HG03039 (cell line): ENCODE measurements around the gene EGR1.
"Not testable (repeated sequence)": the region's sequence is repeated elsewhere in the genome, so short reads cannot be mapped to it uniquely, and the experiment has no call there.

ENCODE experiments used
- ATAC-seq: cut with Tn5 transposase; IDR thresholded peaks from one replicate; pipeline ENCODE4 v1.9.1; 2021; ENCODE audit warnings: mild to moderate bottlenecking, moderate library complexity; ENCODE audit not compliant: unreplicated experiment

The EGR1 gene

GRCh38 chr5:138468966-138469539, 3.8 kb downstream of the EGR1 start:
- no peak for ATAC-seq

DNA sequence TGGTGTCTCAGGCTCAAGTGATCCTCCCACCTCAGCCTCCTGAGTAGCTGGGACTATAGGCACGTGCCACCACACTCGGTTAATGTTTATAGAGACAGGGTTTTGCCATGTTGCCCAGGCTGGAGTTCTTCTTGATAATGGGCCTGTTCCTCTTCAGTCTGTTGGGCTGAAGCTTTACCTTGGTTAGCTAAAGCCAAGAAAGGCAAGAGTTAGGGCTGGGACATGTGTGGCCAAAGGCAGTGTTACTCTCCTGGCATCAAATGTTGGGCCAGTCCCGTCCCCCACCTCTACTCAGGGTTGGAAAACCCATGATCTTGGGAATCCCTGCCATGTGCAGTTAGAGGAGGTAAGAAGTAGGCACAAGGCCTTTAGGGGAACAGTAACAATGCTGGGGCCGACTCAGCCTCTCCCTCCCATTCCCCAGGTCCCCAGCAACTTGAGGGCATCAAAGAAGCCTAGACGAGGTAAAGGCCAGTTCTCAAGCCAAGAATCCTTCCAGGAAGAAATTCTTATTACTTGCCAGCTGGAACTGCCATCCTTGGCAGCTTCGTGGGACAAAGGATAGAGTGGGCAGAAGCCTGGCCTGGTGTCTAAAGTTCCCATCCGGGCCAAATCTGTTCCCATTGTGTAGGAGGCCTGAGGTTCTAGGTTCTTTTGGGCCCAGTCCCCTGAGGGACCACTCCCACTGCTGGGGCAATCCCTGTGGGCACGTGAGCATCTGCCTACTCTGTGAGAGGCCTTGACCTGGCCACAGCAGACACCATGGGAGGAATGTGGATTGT, 4.5 kb downstream of the EGR1 start:
- no peak for ATAC-seq

GRCh38 chr5:138470322-138471051, 5.2 kb downstream of the EGR1 start:
- no peak for ATAC-seq

DNA sequence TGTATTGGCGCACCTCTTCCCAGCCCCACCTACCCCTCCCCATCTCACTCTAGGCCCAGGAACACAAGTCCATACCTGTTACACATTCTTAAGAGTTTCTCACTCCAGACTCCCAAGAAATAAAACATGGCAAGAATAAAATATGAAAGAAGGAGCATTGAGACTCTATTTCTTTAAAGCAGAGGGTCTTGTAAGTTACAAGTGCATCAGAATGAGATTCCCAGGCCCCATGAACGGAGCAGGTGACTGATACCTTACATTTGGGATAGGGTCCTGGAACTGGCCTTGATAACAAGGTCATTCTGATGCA, 5.7 kb downstream of the EGR1 start:
- no peak for ATAC-seq

DNA sequence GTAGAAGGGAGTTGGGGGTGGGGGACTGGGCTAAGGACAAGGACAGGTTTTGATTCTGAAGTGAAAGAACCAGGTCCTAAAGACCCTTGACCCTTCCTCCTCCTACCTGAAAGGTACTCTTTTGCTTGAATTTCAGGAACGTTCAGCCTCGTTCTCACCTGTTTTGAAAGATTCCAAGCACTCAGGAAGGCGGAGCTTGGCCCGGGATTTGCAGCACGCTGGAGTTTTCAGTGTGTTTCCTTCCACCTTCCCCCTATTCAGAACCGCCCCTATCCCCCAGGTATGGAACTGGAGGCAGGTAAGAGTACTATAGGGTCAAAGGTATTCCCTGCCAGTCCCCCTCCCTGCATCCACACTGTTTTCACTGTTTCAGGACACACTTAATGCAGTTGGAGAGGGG, 7.1 kb downstream of the EGR1 start:
- no peak for ATAC-seq

DNA sequence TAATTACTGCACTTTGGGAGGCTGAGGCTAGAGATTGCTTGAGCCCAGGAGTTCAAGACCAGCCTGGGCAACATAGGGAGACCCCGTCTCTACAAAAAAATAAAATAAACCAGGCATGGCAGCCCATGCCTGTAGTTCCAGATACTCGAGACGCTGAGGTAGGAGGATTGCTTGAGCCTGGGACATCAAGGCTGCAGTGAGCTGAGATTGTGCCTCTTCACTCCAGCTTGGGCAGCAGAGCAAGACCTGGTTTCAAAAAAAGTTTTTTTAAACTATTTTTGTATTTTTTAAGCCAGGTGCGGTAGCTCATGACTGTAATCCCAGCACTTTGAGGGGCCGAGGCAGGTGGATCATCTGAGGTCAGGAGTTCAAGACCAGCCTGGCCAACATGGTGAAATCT, 7.9 kb downstream of the EGR1 start:
- not testable (repeated sequence) for ATAC-seq

- ATAC-seq: no peak
These were observed 11.6 kb downstream of the EGR1 start for GRCh38 chr5:138476918-138477317.

DNA sequence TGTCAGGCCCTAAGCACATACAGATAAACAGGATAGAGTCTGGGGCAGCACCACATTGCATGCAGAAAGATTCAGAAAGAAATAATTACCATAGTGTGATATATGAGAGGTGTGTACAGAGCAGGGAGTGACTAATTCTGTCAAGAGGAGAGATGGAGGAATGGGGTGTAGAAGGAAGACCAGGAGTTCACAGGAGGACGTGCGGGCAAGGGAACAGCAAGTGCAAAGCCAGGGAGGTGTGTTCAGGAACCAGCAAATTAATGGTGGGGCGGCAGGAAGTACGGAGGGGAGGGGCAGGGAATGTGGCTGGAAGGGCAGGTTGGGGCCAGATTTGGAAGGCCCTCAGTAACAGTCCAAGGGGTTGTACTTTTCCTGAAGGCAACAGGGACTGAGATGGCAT, 17.4 kb downstream of the EGR1 start:
- no peak for ATAC-seq

DNA sequence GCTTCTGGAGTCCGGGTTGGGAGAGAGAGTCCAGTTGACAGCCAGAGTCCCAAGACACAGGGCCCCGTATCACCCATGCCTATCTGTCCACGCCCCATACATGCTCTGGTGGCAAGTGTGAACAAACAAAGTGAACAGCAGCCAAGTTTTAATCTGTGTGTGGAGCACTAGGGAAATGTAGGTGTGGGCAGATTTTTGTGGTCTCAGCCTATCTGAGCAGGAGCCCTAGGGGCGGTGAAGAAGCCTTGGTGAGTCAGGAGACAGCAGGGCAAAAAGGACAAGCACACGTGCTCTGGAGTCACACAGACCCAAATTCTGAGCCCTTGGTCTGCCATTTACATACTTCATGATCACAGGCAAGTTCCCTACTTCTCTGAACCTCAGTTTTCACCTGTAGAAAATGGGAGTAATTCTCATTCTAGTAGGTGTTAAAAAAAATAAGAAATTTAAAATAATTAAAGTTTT, 23.2 kb downstream of the EGR1 start:
- ATAC-seq: no peak

GRCh38 chr5:138489683-138490061, 24.4 kb downstream of the EGR1 start:
- ATAC-seq: no peak

- no peak for ATAC-seq
These were observed 25.5 kb downstream of the EGR1 start for GRCh38 chr5:138490648-138491283.

DNA sequence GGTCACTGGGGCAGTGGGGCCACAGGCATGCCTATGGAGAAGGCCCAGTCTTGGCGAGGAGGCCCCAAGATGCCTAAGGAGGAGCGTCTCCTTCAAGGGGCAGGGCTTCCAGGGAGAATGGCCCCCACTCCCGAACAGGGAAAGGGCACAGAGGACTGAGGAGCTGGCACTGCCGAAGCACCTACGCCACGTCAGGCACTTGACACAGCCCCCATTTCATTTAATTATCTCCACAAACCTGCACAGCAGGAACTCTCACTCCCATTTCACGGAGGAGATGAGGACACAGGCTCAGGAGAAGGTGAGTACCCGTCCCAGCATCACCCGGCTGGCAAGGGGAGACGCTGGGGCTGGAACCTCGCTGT, 26.0 kb downstream of the EGR1 start:
- ATAC-seq: no peak

DNA sequence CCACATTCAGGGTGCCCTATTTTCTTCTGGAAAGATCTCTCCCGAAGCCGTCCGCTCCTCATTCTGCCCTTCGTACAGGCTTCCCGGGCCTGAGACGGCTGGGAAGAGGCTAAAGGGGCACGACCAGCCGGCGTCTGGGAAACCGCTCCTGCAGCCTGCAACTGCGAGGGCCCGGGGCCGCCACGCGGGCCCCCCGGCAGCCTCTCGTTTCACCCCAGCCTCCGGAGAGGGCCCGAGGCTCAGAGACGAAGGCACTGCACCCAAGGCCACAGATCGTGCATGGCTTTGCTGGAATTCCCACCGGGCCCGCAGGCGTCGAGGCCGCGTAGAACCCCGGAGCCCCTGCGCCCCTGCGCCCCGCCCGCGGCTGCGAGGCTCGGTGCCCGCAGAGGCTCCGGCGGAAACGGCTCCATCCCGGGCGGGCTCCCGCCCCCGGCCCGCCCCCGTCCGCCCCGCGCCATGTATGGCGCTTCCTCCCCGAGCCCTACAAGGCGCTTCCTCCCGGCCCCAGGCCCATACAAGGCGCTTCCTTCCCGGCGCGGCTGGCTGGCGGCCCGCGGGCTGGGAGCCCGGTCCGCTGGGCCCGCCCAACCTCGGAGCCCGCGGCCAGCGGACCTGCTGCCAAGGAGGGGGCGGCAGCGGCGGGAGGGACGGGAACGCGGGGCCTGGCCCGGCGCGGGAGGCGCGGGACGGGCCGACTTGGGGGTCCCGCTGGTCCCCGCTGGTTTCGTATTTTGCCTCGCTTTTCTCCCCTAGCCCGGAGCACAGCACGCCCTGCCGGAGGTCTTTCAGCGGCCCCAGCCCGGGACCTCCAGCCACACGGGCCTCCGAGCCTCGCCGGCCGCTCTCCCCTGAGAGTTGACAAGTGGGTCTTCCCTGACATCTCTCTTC, 26.6 kb downstream of the EGR1 start:
- ATAC-seq: peak; percentile 97

DNA sequence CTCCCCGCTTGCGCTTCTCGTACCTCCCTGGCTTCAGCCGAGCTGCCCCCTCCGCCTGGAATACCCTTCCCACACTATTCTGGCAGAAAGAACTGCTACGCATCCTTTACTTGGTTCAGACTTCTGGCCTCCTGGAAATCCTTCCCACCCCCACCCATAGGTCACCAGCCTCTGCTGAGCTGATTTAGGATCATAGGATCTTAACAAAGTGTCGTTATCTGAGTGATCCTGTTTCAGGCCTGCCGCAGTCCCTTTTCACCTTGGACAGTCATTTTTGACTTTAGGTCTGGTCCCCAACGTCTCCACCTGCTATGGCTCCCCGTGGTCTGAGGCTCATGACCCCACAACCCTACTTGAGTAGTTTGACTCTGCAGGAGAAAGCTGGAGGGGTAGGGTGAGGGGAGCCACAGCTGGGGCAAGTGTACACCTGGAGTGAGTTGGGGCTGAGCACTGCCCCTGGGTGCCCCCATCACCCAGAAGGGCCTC, 27.3 kb downstream of the EGR1 start:
- no peak for ATAC-seq

- ATAC-seq: no peak
These were observed 30.1 kb downstream of the EGR1 start for GRCh38 chr5:138495351-138495750.

DNA sequence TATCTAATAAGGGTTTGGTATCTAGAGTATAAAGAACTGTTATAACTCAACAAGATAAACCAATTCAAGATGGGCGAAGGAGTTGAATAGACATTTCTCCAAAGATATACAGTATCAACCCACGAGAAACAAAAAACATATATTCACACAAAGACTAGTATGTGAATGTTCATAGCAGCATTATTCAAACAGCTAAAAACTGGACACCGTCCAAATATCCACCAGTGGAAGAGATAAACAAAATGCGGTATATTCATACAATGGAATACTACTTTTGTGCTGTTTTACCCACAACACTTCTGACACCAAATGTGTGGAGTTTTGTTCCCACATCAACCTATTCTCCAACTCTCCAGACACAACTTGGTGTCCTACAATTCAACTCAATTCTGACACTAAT, 33.1 kb downstream of the EGR1 start:
- ATAC-seq: no peak

GRCh38 chr5:138502121-138502520, 36.8 kb downstream of the EGR1 start:
- ATAC-seq: no peak

DNA sequence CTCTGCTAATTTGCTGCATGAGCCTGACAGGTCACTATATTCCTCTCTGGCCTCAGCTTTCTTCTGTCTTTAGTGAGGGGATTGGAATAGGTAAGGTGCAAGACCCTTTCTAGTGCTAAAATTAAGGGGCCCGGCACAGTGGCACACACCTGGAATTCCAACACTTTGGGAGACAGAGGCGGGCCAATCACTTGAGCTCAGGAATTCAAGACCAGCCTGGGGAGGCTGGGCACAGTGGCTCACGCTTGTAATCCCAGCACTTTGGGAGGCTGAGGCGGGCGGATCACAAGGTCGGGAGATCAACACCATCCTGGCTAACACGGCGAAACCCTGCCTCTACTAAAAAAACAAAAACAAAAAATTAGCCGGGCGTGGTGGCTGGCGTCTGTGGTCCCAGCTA, 37.2 kb downstream of the EGR1 start:
- no peak for ATAC-seq

DNA sequence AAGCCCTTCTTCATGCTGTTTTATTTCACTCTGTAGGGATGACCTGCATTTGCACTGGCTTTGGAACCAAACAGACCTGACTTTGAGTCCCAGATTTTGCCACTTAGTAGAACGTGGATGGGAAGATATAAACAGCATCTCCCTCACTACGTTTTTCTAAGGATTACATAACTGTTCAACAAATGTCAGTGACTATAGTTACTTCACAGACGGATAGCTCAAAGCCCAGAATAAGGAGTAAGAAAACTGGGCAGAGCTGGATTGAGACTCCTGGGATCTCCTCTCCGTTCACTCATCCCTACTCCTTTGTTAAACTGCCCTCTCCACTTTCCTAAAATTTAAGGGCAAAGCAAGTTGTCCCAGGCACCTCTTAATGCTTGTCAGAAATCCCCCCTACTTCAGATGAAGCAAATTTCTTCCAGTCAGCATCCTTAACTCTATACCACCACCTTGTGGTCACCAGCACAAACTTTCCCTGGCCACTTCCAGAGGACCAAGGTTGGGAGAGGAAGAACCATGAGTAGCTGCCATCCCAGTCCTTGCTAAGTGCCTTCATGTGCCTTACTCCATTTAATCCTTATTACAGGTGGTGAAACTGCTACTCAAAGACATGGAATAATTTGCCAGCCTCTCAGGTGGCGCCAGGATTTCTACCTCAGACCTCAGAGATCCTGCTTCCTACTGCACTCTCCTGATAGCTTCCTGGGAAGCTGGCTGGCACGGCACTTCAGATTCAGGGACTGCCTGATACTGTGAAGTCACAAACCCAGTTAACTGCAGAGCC, 38.4 kb downstream of the EGR1 start:
- ATAC-seq: no peak

DNA sequence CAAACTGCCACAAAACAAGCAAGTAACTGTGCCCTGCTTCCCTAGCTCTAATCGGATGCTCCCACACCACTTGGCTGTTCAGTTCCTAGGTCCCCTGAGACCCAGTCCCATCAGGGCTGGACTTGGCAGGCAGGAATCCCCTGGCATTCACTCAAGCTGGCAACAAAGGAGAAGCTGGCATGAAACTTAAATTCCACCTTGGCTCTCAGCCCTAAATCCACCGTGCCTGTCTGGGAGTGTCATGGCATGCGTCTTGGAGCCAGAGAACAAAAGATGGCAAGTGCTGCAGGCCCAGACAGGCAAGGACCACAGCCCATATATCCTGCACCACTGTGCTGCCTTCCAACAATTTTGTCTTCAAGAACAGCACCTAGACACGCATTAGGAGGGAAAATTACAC, 39.5 kb downstream of the EGR1 start:
- no peak for ATAC-seq
